WI38 (cell line): ENCODE measurements around the gene TOP2A.

ENCODE experiments used
- H3K4me3 ChIP-seq: 2 replicates; pipeline ENCODE4 v1.5.1; 2011; ENCODE audit warnings: low read depth, mild to moderate bottlenecking, control low read depth, low read length
- TF ChIP-seq, protein P1 (sequence below): IDR thresholded peaks from 2 replicates; pipeline ENCODE4 v1.5.1; 2012; ENCODE audit warnings: low read depth, mild to moderate bottlenecking, control low read depth, low read length

The TOP2A gene

GRCh38 chr17:40457964-40458791 lies 40.5 kb upstream of the TOP2A start:
- no peak overlapping the region for H3K4me3 ChIP-seq
- TF ChIP-seq, protein P1, sequence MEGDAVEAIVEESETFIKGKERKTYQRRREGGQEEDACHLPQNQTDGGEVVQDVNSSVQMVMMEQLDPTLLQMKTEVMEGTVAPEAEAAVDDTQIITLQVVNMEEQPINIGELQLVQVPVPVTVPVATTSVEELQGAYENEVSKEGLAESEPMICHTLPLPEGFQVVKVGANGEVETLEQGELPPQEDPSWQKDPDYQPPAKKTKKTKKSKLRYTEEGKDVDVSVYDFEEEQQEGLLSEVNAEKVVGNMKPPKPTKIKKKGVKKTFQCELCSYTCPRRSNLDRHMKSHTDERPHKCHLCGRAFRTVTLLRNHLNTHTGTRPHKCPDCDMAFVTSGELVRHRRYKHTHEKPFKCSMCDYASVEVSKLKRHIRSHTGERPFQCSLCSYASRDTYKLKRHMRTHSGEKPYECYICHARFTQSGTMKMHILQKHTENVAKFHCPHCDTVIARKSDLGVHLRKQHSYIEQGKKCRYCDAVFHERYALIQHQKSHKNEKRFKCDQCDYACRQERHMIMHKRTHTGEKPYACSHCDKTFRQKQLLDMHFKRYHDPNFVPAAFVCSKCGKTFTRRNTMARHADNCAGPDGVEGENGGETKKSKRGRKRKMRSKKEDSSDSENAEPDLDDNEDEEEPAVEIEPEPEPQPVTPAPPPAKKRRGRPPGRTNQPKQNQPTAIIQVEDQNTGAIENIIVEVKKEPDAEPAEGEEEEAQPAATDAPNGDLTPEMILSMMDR: no peak

DNA sequence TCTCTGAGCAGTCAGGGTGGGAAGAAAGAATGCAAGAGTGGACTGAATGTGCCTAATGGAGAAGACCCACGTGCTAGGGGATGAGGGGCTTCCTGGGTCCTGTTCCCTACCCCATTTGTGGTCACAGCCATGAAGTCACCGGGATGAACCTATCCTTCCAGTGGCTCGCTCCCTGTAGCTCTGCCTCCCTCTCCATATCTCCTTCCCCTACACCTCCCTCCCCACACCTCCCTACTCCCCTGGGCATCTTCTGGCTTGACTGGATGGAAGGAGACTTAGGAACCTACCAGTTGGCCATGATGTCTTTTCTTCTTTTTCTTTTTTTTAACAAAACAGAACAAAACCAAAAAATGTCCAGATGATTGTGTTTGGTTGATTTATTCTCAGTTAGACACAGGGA lies 39.7 kb upstream of the TOP2A start:
- TF ChIP-seq, protein P1: no peak
- H3K4me3 ChIP-seq: no peak overlapping the region

- H3K4me3 ChIP-seq: no peak overlapping the region
- TF ChIP-seq, protein P1: no peak
Observed at GRCh38 chr17:40456396-40456951, 38.8 kb upstream of the TOP2A start.

- no peak overlapping the region for H3K4me3 ChIP-seq
- TF ChIP-seq, protein P1: no peak
Observed at GRCh38 chr17:40454613-40454995, 36.9 kb upstream of the TOP2A start.

GRCh38 chr17:40453881-40454612 lies 36.4 kb upstream of the TOP2A start:
- no peak overlapping the region for H3K4me3 ChIP-seq
- TF ChIP-seq, protein P1: no peak

- TF ChIP-seq, protein P1: no peak
- H3K4me3 ChIP-seq: no peak overlapping the region
Observed at GRCh38 chr17:40452921-40453378, 35.3 kb upstream of the TOP2A start.
